GM11168 (cell line): ENCODE measurements around the gene RAD51B.

Experiments
- in situ Hi-C: fragments of 300-500 bp; cut with MboI; formaldehyde crosslinking; loops from one replicate; pipeline ENCODE4 v1.12.0; 2022; ENCODE audit warnings: low sequenced_read_pairs; ENCODE audit not compliant: unreplicated experiment

The RAD51B gene

DNA sequence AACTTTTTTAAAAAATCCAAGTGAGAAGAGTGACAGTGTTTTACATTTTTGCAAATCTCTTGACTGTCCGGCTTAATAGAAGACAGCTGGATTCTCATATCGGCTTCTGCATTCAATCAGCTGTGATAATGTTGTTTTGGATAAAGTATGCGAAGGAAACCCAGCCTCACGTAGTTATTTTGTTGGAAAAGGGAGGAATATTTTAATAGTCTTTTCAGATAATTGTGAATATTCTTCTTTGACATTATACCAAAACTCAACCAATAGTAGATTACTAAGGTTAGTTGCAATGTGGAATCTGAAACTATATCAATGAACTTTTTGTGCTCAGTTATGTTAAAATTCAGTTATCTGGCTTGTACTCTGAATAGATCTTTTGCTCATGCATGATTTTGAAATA lies 696.8 kb downstream of the RAD51B start:
- in situ Hi-C loops: no loop called here

DNA sequence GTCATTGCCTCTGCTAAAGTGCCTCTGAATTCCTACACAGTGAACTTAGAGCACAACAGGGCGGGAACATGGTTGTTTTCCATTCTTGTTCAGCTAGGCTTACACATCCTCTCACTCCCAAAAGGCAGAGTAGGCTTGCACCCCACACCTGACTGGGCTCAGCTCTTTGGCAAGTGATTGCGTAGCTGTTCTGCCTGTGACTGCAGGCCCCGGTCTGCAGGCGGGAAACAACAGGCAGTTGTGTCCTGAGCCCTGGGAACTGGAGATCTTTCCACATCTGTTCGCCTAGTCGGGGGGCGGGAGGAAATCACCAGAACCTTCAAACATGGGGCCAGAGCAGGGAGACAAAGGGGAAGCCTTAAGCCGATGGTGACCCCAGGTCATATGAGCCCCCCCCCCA lies 698.6 kb downstream of the RAD51B start:
- in situ Hi-C loops: no loop called here

DNA sequence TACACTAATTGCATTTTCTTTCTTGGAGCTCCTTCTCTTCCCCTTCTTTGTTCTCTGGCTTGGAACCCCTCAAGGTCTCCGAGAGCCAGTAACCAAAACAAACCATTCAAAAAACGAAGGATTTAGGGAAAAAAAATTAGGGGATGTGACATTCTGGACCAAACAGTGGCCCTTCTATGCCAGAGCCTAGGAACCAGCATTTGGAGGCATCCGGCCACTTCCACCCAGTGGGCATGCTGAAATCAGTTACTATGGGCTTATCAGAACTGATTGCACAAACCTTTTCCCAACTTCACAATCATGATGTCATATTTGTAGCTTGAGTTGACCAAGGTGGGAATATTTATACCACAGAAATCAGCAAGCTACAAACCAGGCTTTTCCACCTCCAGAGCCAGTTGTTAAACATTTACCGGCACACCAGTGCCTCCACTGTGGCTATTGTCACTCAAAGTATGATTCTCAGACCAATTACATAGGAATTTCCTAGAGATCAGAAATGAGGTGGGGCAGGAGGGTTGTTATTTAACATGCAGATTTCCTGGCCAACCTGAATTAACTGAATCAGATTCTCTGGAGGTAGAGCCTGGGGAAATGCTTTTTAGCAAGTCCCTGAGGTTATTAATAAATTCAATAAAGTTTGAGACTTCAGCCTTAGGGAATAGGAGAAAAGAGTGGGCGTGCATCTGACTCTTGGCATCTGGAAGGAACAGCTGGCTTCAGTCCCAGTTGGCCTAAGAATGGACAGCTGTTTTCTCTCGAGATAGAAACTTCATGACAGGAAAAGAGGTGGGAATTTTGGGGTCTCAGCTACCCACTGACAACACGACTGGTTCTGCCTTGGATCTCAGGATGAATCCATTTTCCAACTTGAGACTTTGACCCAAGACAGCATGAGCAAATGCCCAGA lies 699.4 kb downstream of the RAD51B start:
- in situ Hi-C loops: no loop called here

DNA sequence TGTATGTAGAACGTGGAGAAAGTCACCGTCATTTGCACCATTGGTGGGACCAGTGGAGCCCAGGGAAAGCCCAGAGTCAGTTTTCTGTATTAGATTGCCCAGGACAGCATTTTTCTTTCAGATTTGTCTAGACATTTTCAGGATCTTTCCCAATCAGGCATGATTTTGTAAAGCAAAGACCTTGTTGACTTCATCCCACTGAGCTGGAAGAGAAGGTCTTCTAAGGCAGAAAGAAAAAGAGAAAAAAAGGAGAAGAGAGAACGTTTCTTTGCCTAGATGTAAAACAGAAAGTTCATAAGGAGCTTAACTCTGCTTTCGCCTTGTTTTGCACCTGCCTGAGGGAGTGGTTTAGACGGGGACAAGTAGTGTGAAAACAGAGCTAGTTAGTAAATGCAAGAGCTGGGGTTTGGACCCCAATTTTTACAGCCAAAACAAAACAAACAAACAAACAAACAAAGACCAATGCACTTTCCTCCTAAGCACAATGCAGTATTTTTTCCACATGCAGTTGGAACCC lies 700.1 kb downstream of the RAD51B start:
- in situ Hi-C loops: no loop called here

DNA sequence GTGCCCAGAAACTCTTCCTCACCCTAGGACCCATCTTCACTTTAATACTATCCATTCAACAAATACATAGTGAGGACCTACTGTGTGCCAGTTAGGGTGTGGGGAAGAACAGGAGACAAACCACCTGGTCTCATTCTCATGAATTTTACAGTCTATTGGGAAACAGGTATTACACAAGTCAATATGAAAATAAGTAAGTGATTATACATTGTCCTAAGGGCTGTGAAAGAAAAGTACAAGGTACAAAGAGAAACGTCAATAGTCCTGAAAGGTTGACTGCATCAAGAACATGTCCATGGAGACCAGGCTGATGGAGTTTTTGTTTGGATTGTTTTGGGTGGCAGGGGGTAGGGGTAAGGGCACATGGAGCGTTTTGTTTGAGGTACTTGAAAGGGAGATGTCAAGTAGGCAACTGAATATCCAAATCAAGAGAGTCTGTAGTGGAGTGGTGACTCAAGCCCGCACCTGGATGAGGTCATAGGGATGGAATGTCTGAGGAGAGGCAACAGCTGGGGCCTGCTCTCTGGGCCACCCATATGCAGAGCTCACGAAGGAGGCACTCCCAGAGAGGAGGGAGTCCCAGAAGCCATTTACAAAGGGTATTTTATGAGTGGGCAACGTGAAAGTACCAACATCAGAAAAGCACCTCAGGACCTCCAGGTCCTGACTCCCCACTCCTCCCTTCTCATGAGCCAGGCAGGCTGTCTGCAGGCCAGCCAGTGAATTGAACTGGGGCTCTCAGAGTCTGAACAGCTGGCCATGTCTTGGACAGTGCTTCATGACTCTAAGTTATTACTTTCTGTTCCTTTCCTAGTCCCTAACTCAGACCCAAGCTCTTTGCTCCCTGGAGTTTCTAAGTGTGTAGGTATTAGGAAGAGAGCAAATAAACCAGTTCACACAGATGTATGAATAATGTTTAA lies 701.3 kb downstream of the RAD51B start:
- in situ Hi-C loops: no loop called here

DNA sequence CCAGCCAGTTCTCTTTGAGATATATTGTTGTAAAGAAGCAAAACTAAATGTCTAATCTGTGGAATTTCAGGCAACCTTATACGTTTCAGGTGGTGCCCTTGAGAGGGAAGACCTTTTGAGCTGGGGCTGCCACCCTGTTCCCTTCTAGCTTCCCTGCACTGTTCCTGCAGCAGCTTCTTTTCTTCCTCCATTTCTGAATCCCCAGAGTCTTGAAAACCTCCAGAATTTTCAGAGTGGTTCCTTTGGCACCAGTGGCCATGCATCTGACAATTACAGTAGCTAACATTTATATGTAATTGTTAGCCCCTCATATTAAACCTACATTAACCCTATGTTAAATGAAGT lies 702.0 kb downstream of the RAD51B start:
- in situ Hi-C loops: no loop called here

DNA sequence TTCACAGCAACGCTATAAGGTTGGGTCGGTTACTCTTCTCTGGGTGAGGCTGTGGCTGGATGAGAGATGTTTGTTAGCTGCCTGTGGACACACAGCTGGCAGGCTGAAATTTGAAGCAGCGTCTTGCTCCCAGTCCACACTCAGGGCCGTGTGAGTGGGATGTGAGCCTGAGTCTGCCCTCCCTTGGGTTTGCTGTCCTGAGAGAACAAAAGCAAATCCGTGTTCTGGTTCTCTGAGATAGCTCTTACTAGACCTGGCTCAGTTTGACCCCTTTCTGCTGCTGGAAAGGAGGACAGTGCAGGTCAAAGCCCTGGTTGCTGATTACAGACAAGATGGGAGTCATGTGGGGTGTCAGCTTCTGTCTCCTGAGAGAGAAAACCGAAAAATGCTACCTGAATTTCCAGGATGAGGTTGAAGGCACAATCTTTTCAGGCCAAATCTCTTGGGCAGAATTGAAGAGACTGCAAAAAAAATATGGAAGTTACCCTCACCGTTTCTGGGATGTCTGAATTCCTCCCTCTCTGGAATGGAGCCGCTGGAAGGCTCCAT lies 702.5 kb downstream of the RAD51B start:
- in situ Hi-C loops: no loop called here

DNA sequence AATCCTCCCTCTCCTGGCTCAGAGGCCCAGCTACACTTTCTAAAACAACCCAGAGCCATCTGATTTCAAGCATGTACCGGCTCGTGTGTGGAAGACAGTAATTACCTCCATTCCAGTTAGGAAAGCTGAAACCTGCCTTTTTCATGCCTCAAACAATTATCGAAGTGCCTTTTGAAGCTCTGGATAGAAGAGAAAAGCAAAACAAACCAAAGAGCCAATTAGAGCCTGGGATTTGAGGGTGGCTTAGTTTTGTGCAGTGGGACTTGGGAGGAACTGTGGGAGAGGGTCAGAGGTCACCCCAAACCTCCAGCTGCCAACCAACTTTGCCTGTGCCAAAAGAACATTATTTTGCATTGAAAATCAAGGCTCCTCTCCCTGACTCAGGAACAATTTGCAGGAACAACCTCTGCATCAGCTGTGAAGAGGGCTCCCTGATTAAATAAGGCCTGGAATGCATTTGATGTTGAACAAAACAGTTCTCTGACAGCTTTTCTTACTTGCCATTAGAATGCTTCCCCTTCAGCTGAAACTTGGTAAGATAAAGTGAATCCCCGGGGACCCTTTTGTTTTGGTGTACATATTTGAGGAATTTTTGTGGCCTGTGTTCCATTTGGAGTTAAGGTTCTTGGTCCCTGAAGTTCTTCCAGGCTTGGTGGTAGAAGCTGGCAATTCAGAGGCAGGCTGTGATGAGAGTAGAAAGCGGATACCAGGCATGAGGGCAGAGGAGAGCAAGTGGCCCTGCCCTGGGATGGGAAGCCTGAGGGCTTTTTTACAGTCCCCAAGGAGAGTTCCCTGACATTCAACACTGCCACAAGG lies 703.1 kb downstream of the RAD51B start:
- in situ Hi-C loops: no loop called here

DNA sequence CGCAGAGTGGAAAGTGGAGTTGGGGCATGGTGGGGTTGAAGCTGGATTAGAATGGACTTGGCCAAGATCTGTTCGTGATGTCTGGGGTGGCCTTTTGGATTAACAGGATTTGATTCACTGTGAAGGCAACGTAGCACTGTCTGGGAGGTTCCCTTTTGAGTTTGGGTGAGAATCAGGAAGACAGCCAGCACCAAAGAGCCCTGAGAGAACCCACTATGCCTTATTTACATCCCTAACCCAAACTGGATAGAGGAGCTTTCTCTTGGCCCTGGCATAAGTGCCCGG lies 703.7 kb downstream of the RAD51B start:
- in situ Hi-C loops: no loop called here

DNA sequence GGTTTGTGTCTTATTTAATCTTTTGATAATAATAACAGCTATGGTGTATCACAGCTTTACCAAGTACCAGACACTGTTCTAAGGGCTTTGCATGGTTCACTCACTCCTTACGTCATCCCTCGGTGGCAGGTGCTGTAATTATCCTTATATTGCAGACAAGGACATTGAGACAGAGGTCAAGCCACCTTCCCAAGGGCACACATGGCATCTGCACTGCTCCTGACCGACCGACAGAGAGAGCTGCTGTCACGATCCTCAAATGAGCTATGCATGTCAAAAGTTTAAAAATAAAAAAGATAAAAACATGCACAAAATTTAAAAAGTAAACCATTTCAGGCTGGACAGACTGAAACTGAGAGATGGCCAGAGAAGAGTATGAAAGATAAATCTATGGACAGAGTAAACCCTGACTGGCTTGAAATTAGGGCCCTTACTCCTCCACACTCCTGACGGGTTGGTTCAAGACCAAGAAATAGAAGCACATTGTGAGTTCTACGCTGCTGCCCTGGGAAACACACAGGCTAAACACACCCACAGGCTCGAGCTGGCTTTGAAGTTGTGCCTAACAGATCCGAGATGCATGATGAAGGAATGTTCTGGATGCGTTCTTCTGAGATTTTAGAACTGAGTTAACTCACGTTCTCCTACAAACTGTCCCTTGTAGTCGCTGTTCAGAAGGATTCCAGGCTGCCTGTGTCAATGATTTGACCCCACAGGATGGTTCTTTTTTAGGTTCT lies 704.6 kb downstream of the RAD51B start:
- in situ Hi-C loops: no loop called here

DNA sequence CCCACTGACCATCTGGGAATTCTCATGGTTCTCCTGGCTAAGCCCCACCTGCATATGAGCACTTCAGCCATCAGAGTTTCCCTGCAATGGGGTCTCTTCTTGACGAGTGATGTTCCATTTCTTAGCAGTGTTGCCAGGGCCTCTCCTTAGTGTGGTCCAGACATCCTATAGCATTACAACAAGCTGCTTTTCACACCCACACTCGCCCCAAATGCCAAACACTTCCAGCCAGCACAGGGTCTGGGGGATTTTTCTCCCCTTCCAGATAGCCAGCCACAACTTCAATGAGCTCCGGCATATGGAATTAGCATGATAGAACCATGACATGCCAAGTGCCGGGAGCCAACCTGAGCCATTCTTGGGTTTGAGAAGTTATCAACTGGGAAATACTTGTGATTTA lies 705.9 kb downstream of the RAD51B start:
- in situ Hi-C loops: no loop called here

DNA sequence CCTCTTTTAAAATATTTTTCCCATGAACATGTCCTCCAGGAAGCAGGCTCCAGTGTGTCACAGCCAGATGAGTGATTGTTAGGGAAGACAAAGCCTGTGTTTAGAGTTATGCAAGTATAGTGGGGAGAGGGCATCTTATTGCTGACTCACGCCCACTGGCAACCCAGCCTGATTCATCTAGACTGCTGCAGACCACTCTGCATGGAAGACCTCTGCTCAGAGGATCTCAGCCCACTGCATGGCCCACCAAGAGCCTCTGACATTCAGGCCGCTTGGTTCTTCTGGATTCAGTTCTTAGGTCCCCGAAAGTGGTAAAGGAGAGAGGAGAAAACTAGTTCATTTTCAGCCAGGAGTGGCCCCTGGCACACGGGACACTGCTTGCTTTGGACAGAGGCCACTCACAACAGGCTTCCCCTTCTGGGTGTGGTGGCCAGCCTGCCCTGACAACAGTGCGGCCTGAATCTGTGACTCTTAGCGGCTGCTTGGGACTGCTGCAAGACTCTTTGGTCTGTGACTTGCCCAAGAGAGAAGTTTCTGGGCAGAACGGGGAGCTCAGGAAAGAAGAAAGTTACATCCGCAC lies 707.0 kb downstream of the RAD51B start:
- in situ Hi-C loops: no loop called here

DNA sequence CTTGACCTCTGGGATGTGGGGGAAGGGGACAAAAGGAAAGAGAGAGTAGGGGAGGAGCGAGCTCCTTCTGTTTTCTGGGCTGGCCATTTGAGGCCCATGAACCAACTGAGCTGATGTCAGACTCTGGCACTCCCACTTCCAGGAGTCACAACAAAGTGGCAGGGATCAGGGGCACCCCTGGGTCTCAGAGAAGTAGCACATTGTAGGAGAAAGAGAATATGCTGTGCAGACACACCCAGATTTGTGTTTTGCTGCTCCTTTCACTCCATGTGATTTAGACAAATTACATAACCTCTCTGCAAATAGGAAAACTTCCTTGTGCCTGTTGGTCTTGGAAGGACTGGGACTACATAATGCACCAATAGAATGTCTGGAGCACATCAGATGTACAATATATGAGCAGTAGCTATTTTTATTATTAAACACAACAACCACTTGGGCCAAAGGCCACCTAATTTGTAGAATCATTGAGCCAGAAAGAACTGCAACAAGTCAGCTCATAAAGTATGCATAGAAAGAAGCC lies 707.8 kb downstream of the RAD51B start:
- in situ Hi-C loops: no loop called here

DNA sequence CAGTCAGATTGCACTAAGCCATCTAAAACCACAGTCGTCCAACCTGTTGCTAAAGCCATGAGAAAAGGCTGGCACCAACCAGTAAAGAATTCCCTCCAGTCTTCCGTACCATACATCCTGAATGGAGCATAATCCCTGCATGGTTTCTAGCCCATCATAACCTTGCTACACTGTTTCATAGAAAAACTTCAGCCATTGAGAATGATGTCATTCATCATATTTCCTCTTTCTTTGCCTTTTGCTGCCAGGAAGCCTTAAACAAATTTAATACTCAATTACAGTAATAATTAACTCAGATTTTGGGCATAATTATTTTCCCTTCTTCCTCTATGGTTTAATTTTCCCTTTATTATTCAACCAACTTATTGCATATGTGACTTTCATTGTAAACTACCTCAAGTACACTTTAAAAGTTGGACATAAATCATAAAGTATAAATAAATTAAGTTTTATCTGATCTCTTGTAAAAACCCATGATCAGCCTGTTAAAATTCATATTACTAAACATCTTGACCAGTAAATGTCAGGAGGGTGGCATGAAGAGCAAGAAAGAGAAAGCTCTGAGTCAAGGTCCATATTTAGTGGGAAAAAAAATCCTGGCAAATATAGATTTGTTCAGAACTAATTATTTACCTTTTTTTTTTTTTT lies 708.6 kb downstream of the RAD51B start:
- in situ Hi-C loops: no loop called here

DNA sequence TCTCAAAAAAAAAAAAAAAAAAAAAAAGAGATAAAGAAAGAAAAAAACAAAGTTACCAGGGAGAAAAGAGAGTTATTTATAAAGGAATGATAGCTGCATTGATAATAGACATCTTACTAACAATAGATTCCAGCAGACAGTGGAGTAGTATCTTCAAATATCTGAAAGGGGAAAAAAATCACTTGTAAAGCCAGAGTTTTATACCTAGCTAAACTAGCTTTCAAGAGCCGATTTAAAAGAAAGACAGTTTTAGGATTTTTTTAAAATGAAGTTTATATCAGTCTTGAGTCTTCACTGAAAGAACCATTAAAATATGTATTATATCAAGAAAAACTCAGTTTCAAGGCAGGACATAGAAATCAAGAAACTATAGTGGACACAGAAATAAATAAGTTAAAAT lies 710.9 kb downstream of the RAD51B start:
- in situ Hi-C loops: no loop called here

DNA sequence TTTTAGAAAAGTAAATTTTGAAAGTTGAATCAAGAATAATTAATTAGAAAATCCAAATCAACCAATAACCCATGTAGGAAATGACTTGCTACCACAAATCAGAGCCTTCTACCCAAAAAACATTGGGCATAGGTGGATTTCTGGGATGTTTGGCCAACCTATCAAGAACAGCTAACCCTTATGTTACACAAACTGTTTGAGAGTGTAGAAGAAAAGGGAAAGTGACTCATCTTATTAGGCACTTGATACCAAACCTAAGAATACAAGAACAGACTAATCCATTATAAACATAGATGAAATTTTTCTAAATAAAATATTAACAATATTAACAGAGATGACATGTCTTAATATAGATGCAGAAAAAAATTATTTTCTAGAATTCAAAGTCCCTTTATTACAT lies 712.9 kb downstream of the RAD51B start:
- in situ Hi-C loops: no loop called here

DNA sequence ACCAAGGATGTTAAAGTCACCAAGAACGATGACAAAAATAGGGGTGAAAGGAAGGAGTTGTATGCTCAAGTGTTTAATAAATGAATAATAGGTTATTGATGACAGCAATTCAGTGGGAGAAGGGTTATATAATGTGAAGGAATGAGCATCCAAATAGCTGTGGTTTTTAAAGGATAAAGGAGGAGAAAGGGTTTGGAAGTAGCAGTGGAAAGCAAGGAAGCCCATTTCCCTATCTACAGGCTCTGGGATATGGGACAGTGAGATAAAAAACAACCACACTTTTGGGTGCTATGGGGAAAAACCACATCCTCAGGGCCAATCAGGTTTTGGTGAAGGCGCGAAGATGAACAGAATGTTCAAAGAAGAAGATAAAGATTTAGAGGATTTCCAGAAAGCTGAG lies 714.7 kb downstream of the RAD51B start:
- in situ Hi-C loops: no loop called here

DNA sequence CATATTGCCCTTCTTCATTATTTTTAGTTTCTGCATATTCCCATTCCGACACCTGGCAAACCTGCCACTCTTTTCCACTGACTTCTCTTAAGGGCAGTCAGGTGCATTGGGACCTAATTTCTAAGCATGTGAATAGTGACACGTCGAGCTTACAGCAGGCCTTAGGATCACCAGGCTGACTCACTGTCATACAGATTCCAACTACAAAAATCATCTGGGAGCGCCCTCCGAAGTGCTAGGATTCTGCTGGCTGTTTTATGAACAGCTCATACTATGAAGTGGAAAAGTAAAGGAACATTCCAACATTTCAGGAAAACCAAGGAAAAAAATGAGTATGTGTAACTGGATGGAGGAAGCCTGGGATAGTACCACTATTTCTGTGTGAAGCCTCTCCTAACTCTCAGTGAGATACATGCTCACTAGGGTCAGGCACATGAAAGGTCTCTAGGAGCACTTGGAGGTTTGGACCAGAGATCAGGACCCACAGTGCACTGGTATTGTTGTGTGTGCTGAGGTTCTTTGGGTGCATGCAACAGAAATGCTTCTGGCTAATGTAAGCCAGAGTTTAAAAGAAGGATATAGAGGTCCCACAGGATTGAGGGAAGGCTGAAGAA lies 715.9 kb downstream of the RAD51B start:
- in situ Hi-C loops: no loop called here
